CD4-positive, alpha-beta T cell (primary cell): ENCODE measurements around the gene HNF1A. TPM values are rescaled to one million over a fixed set of nuclear protein-coding genes. Genes with fewer than 3 reads are reported as not detected.

Experiments used
- ATAC-seq: fragments of 200-7000 bp; cut with Tn5 transposase; one replicate; pipeline ENCODE4 v1.10.0; 2022; ENCODE audit warnings: mild to moderate bottlenecking; ENCODE audit not compliant: poor library complexity
- CTCF ChIA-PET: fragments of 350-600 bp; sonication (Branson Sonifier 250); formaldehyde crosslinking; loops from one replicate; lab custom pipeline; 2021; ENCODE audit warnings: antibody characterized with exemption, inconsistent platforms; lab: Charles Lee
- POLR2A ChIA-PET: fragments of 350-600 bp; sonication (Branson Sonifier 250); formaldehyde crosslinking; loops from one replicate; lab custom pipeline; 2021; ENCODE audit warnings: antibody characterized with exemption, inconsistent platforms; lab: Charles Lee
- DNase-seq, 14 experiments: peaks; one replicate each; pipeline ENCODE4 v3.0.0-alpha.2; 2013 to 2020; ENCODE audit warnings: mixed read lengths in 2 of 14
- H3K27ac ChIP-seq, 2 donors: one replicate each; pipeline versions ENCODE4 v1.5.1 to v1.7.0; 2013; ENCODE audit warnings: low read length in 2 of 2, low read depth in 1 of 2, mild to moderate bottlenecking in 1 of 2
- H3K27me3 ChIP-seq, 2 experiments: 1 replicate in 1 of 2; 2 replicates in 1 of 2; pipeline versions ENCODE4 v1.6.1 to v1.7.0; 2013; ENCODE audit warnings: low read length in 2 of 2, control low read depth in 1 of 2, mild to moderate bottlenecking in 1 of 2, moderate library complexity in 1 of 2; ENCODE audit not compliant: insufficient read depth in 2 of 2, control insufficient read depth in 1 of 2
- H3K36me3 ChIP-seq: one replicate; pipeline ENCODE4 v1.6.1; 2013; ENCODE audit warnings: low read length, control low read depth; ENCODE audit not compliant: insufficient read depth
- H3K4me1 ChIP-seq: one replicate; pipeline ENCODE4 v1.6.1; 2013; ENCODE audit warnings: low read length, control low read depth; ENCODE audit not compliant: insufficient read depth
- H3K4me3 ChIP-seq: one replicate; pipeline ENCODE4 v1.5.1; 2013; ENCODE audit warnings: mild to moderate bottlenecking, low read length, moderate library complexity
- H3K9me3 ChIP-seq, 2 experiments: 1 replicate in 1 of 2; 2 replicates in 1 of 2; pipeline versions ENCODE4 v1.6.1 to v1.7.0; 2013; ENCODE audit warnings: low read length in 2 of 2, mild to moderate bottlenecking in 2 of 2, control low read depth in 1 of 2, moderate library complexity in 1 of 2; ENCODE audit not compliant: control insufficient read depth in 1 of 2, insufficient read depth in 1 of 2
- H3K27ac Mint-ChIP-seq: one replicate; pipeline ENCODE4 v1.8.0; 2020; ENCODE audit warnings: mixed read lengths
- H3K27me3 Mint-ChIP-seq: one replicate; pipeline ENCODE4 v1.8.0; 2021; ENCODE audit warnings: mixed read lengths
- H3K36me3 Mint-ChIP-seq: one replicate; pipeline ENCODE4 v1.8.0; 2021; ENCODE audit warnings: low read depth, mixed read lengths
- H3K4me1 Mint-ChIP-seq: one replicate; pipeline ENCODE4 v1.8.0; 2021; ENCODE audit warnings: low read depth, mixed read lengths
- H3K4me3 Mint-ChIP-seq: one replicate; pipeline ENCODE4 v1.8.0; 2020; ENCODE audit warnings: mild to moderate bottlenecking, mixed read lengths
- H3K9me3 Mint-ChIP-seq: one replicate; pipeline ENCODE4 v1.8.0; 2020; ENCODE audit warnings: mixed read lengths
- CTCF ChIP-seq: fragments of 200-600 bp; IDR thresholded peaks from one replicate; pipeline ENCODE4 v1.8.0; 2022; ENCODE audit warnings: antibody characterized with exemption, mild to moderate bottlenecking
- intact Hi-C, 2 experiments: fragments of 100-400 bp; cut with DNase I in 1 of 2; cut with micrococcal nuclease in 1 of 2; formaldehyde crosslinking; loops; one replicate each; pipeline versions ENCODE4 v1.15.1 to v1.9.0; 2023 to 2025; cut with DNase I, micrococcal nuclease
- total RNA-seq, 174 experiments: library from RNA in 2 of 174; stranded (reverse) in 2 of 174; gene quantifications; one replicate each; pipeline ENCODE4 v1.2.3 and lab custom pipeline; 2021 to 2026

The HNF1A gene
- total RNA-seq, 2 experiments from 2014 or later = not detected

GRCh38 chr12:121011820-121012219 lies 33.5 kb downstream of the HNF1A start:
- no peak for ATAC-seq
- Mint-ChIP-seq H3K4me3 (peak overlapping the region; percentile 25), H3K9me3 (no peaks in the 10 kb centered on the region), H3K27me3 (no peaks in the 10 kb centered on the region), H3K36me3 (peaks cover 69% of the 10 kb centered on the region), H3K4me1 (peaks cover 16% of the 10 kb centered on the region), H3K27ac (no peak overlapping the region)
- peaks cover 11% of the 10 kb centered on the region for H3K4me1 ChIP-seq
- peaks cover 52% of the 10 kb centered on the region for H3K36me3 ChIP-seq
- H3K4me3 ChIP-seq = no peak overlapping the region
- DNase-seq = no peak
- ChIA-PET CTCF (no interaction called here), POLR2A (no interaction called here)
- no peak overlapping the region for H3K27ac ChIP-seq
- no peaks in the 10 kb centered on the region for H3K9me3 ChIP-seq
- no peak for TF ChIP-seq CTCF
- intact Hi-C loops = loop anchor here (10.0 kb wide), 2 partner anchors 83 to 567 kb away; partner anchors contain the start of genes GATC (in 1 of the 2) and TRIAP1 (in 1 of the 2)
- H3K27me3 ChIP-seq = no peaks in the 10 kb centered on the region

GRCh38 chr12:121013715-121014114 lies 35.4 kb downstream of the HNF1A start:
- DNase-seq (no peak), ATAC-seq (no peak)
- no peak overlapping the region for H3K27ac ChIP-seq
- no peaks in the 10 kb centered on the region for H3K9me3 ChIP-seq
- H3K36me3 ChIP-seq = peaks cover 38% of the 10 kb centered on the region
- no peak overlapping the region for H3K4me3 ChIP-seq
- Mint-ChIP-seq H3K4me3 (peak overlapping the region; percentile 61), H3K36me3 (peaks cover 51% of the 10 kb centered on the region), H3K27ac (no peak overlapping the region), H3K9me3 (no peaks in the 10 kb centered on the region), H3K27me3 (no peaks in the 10 kb centered on the region), H3K4me1 (peaks cover 16% of the 10 kb centered on the region)
- no peak for TF ChIP-seq CTCF
- no peaks in the 10 kb centered on the region for H3K27me3 ChIP-seq
- intact Hi-C loops = loop anchor here (10.0 kb wide), 2 partner anchors 81 to 569 kb away; partner anchors contain the start of genes GATC (in 1 of the 2) and TRIAP1 (in 1 of the 2)
- ChIA-PET POLR2A (no interaction called here), CTCF (no interaction called here)
- H3K4me1 ChIP-seq = peaks cover 11% of the 10 kb centered on the region

- H3K4me3 Mint-ChIP-seq = peak within 1 kb of the TSS; percentile 90
- ChIA-PET CTCF (interaction anchor here (0.7 to 2.4 kb wide), 4 partner anchors 20 to 80 kb away, joined by 3 to 9 read pairs (median 3); no protein-coding TSS in a partner anchor), POLR2A (interaction anchor here (1.1 to 1.4 kb wide), 4 partner anchors 11 to 44 kb away, joined by 3 to 5 read pairs (median 3); partner anchors contain the start of gene OASL)
- peak; percentile 99 for ATAC-seq
- DNase-seq = peak; percentile 84 to 95 (median 90)
- Histone ChIP-seq H3K4me1 (peaks cover 11% of the 10 kb centered on the region), H3K27me3 (no peaks in the 10 kb centered on the region), H3K4me3 (peak within 1 kb of the TSS; percentile 74), H3K36me3 (peaks cover 26% of the 10 kb centered on the region), H3K9me3 (no peaks in the 10 kb centered on the region), H3K27ac (peak within 1 kb of the TSS; percentile 73 to 74)
- H3K36me3 Mint-ChIP-seq = peaks cover 31% of the 10 kb centered on the region
- peak within 1 kb of the TSS; percentile 82 for H3K27ac Mint-ChIP-seq
- H3K9me3 Mint-ChIP-seq = no peaks in the 10 kb centered on the region
- no peak for TF ChIP-seq CTCF
- intact Hi-C loops = loop anchor here (2.0 to 10.0 kb wide), 5 partner anchors 23 to 571 kb away; partner anchors contain the start of genes GATC (in 1 of the 2), MLEC (in 1 of the 2), OASL (in 1 of the 2) and TRIAP1 (in 1 of the 2)
- H3K4me1 Mint-ChIP-seq = peaks cover 16% of the 10 kb centered on the region
- H3K27me3 Mint-ChIP-seq = no peaks in the 10 kb centered on the region
Observed at GRCh38 chr12:121015825-121016766, 37.8 kb downstream of the HNF1A start, which contains the start of gene C12orf43. Gene C12orf43, minus strand, starts transcription at chr12:121016487. Its CDS starts 13 bp downstream, at chr12:121016474.
